HEK293 (cell line): ENCODE results near the gene OR13C2.
"Not testable (repeated sequence)": the region's sequence is repeated elsewhere in the genome, so short reads cannot be mapped to it uniquely, and the experiment has no call there.

Experiments used
- BCL11A ChIP-seq: fragments of 450-650 bp; formaldehyde crosslinking; IDR thresholded peaks from 2 replicates; pipeline ENCODE4 v1.5.1; 2016; ENCODE audit warnings: low read depth, missing biosample characterization, missing genetic modification characterization
- CTCF ChIP-seq: fragments of 450-650 bp; formaldehyde crosslinking; IDR thresholded peaks from 2 replicates; pipeline ENCODE4 v1.5.1; 2016; ENCODE audit warnings: missing biosample characterization, missing genetic modification characterization
- HOXA7 ChIP-seq: sonication (generic); formaldehyde crosslinking; IDR thresholded peaks from 2 replicates; pipeline ENCODE4 v1.8.1; 2022; ENCODE audit warnings: missing genetic modification reagents, borderline replicate concordance
- YY1 ChIP-seq: fragments of 450-650 bp; formaldehyde crosslinking; IDR thresholded peaks from 2 replicates; pipeline ENCODE4 v1.5.1; 2018; ENCODE audit warnings: missing biosample characterization, missing genetic modification characterization
- ZBTB21 ChIP-seq: fragments of 450-650 bp; formaldehyde crosslinking; IDR thresholded peaks from 2 replicates; pipeline ENCODE4 v1.5.1; 2017; ENCODE audit warnings: missing biosample characterization, missing genetic modification characterization
- ZBTB7A ChIP-seq: fragments of 450-650 bp; formaldehyde crosslinking; IDR thresholded peaks from 2 replicates; pipeline ENCODE4 v1.5.1; 2016; ENCODE audit warnings: low read depth, missing biosample characterization, missing genetic modification characterization
- ZNF19 ChIP-seq: fragments of 450-650 bp; formaldehyde crosslinking; IDR thresholded peaks from 2 replicates; pipeline ENCODE4; 2016; ENCODE audit warnings: missing biosample characterization, missing genetic modification characterization, low read depth

GRCh38 chr9:104598749-104599148 is 6.7 kb downstream of the OR13C2 start:
- not testable (repeated sequence) for TF ChIP-seq CTCF (tag by site-specific recombination); YY1 (tag by site-specific recombination); BCL11A (tag by site-specific recombination); ZNF19 (tag by site-specific recombination); HOXA7 (CRISPR knock-in tag); ZBTB7A (tag by site-specific recombination); ZBTB21 (tag by site-specific recombination)
